IPS-20b (cell line): Measurements from ENCODE around the gene TUBB2A.
"Not testable (repeated sequence)": the region's sequence is repeated elsewhere in the genome, so short reads cannot be mapped to it uniquely, and the experiment has no call there.

ENCODE experiments used
- H3K27ac ChIP-seq: one replicate; pipeline ENCODE4 v1.5.1; 2013; ENCODE audit warnings: low read length
- H3K27me3 ChIP-seq: 2 replicates; pipeline ENCODE4 v1.6.1; 2013; ENCODE audit warnings: mild to moderate bottlenecking, low read length, inconsistent platforms; ENCODE audit not compliant: insufficient read depth
- H3K36me3 ChIP-seq: 2 replicates; pipeline ENCODE4 v1.6.1; 2013; ENCODE audit warnings: low read depth, mild to moderate bottlenecking, inconsistent platforms, low read length, moderate library complexity; ENCODE audit not compliant: insufficient read depth
- H3K4me1 ChIP-seq: 2 replicates; pipeline ENCODE4 v1.6.1; 2013; ENCODE audit warnings: mild to moderate bottlenecking, control low read depth, inconsistent platforms, low read length, moderate library complexity; ENCODE audit not compliant: insufficient read depth
- H3K4me3 ChIP-seq: 2 replicates; pipeline ENCODE4 v1.5.1; 2013; ENCODE audit warnings: mild to moderate bottlenecking, low read length, inconsistent platforms
- H3K9ac ChIP-seq: 2 replicates; pipeline ENCODE4 v1.6.1; 2013; ENCODE audit warnings: low read depth, mild to moderate bottlenecking, inconsistent platforms, low read length, moderate library complexity
- H3K9me3 ChIP-seq: 2 replicates; pipeline ENCODE4 v1.6.1; 2013; ENCODE audit warnings: mild to moderate bottlenecking, low read depth, low read length, inconsistent platforms; ENCODE audit not compliant: insufficient read depth

Gene TUBB2A

DNA sequence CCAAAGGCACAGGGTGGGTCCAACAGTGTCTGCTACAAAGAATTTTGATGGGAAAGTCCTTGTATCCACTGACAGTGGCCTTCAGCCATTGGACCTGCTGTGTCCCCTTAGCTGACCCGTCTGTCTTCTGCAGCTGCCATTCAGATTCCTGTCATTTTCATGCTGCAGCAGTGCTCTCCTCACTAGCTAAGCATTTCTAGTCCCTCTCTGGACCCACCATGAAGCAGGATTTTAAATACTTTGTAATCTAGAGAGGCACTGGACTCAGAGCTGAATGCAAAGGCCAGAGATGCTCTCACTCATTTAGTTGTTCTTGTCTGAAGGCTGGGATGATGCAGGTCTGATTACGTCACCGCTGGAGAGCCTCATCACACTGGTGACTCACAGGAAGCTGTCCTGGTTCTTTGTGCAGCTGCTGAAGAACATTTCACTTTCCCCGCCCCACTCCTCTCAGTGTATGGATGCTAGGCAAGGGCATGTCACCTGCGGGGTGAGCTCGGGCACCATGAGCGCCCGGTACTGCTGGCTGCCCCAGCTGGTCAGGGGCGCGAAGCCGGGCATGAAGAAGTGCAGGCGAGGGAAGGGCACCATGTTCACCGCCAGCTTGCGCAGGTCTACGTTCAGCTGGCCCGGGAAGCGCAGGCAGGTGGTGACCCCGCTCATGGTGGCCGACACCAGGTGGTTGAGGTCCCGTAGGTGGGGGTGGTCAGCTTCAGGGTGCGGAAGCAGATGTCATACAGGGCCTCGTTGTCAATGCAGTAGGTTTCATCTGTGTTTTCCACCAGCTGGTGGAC is 19.4 kb upstream of the TUBB2A start:
- Histone ChIP-seq H3K27ac (no peak overlapping the region), H3K9me3 (no peaks in the 10 kb centered on the region), H3K27me3 (no peaks in the 10 kb centered on the region), H3K36me3 (no peaks in the 10 kb centered on the region), H3K4me1 (peaks cover 10% of the 10 kb centered on the region), H3K9ac (no peak overlapping the region), H3K4me3 (no peak overlapping the region)

DNA sequence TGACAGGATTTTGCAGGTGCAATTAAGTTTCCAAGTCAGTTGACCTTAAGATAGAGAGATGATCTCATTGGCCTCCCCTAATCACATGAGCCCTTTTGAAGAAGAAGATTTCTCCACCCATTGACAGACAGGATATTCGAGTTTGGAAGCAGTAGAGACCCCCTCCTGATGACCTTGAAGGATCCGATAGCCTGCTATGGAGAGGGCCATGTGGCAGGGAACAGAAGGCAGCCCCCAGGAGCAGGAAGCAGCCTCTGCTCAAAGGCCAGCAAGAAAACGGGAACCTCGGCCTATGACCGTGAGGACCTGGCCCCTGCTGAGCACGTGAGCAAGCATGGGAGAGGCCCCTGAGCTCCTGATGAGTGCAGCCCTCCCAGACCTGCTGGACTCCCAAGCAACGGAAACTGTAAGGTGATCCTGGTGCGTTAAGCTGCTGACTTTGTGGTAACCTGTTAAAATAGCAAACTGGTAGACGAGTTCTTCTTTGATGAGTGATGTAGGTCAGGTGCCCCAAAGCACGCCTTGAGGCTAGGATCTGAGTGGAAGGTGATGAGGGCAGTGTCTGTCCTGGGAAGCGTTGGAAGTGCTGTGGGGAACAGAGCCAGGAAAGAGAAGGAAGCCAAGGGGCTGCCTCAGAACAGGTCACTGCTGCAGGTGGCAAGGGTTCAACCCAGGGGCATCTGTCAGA is 18.5 kb upstream of the TUBB2A start:
- Histone ChIP-seq H3K9ac (no peak overlapping the region), H3K27me3 (no peaks in the 10 kb centered on the region), H3K36me3 (no peaks in the 10 kb centered on the region), H3K9me3 (no peaks in the 10 kb centered on the region), H3K27ac (no peak overlapping the region), H3K4me3 (no peak overlapping the region), H3K4me1 (peaks cover 11% of the 10 kb centered on the region)

DNA sequence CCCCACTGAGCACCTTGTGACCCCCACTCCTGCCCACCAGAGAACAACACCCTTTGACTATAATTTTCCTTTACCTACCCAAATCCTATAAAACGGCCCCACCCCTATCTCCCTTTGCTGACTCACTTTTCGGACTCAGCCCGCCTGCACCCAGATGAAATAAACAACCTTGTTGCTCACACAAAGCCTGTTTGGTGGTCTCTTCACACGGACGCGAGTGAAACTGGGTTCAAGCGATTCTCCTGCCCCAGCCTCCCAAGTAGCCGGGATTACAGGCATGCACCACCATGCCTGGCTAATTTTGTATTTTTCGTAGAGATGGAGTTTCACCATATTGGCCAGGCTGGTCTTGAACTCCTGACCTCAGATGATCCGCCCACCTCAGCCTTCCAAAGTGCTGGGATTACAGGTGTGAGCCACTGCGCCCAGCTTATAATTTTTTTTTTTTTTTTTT is 16.3 kb upstream of the TUBB2A start:
- peaks cover 11% of the 10 kb centered on the region for H3K4me1 ChIP-seq
- not testable (repeated sequence) for H3K36me3 ChIP-seq, H3K9me3 ChIP-seq, H3K27me3 ChIP-seq, H3K4me3 ChIP-seq, H3K27ac ChIP-seq, H3K9ac ChIP-seq

DNA sequence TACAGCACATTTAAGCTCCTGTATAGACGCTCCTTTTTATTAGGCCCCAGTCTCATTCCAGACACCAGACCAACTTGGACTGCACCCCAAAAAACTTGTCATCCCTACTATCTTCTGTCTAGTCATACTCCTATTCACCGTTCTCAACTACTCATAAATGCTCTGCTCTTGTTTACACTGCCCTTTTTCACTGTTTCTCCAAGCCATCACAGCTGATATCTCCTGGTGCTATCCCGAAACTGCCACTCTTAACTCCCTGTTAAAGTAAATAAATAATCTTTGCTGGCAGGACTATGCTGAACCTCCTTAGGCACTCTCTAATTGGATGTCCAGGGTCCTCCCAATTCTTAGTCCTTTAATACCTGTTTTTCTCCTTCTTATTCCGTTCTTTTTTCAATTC is 15.4 kb upstream of the TUBB2A start:
- not testable (repeated sequence) for H3K9me3 ChIP-seq, H3K36me3 ChIP-seq, H3K27ac ChIP-seq, H3K27me3 ChIP-seq, H3K4me3 ChIP-seq, H3K9ac ChIP-seq
- peaks cover 11% of the 10 kb centered on the region for H3K4me1 ChIP-seq

- H3K9ac ChIP-seq, H3K27ac ChIP-seq, H3K4me3 ChIP-seq, H3K27me3 ChIP-seq, H3K9me3 ChIP-seq, H3K36me3 ChIP-seq: not testable (repeated sequence)
- H3K4me1 ChIP-seq: peaks cover 20% of the 10 kb centered on the region
These were observed 14.2 kb upstream of the TUBB2A start for GRCh38 chr6:3171313-3172175.

DNA sequence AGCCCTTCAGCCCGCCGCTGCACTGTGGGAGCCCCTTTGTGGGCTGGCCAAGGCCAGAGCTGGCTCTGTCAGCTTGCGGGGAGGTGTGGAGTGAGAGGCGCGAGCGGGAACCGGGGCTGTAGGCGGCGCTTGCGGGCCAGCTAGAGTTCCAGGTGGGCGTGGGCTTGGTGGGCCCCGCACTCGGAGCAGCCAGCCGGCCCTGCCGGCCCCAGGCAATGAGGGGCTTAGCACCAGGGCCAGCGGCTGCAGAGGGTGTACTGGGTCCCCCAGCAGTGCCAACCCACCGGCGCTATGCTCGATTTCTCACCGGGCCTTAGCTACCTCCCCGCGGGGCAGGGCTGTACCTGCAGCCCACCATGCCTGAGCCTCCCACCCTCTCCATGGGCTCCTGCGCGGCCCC is 13.3 kb upstream of the TUBB2A start:
- H3K9ac ChIP-seq, H3K9me3 ChIP-seq, H3K36me3 ChIP-seq, H3K27me3 ChIP-seq, H3K4me3 ChIP-seq, H3K27ac ChIP-seq: not testable (repeated sequence)
- H3K4me1 ChIP-seq: peaks cover 22% of the 10 kb centered on the region

DNA sequence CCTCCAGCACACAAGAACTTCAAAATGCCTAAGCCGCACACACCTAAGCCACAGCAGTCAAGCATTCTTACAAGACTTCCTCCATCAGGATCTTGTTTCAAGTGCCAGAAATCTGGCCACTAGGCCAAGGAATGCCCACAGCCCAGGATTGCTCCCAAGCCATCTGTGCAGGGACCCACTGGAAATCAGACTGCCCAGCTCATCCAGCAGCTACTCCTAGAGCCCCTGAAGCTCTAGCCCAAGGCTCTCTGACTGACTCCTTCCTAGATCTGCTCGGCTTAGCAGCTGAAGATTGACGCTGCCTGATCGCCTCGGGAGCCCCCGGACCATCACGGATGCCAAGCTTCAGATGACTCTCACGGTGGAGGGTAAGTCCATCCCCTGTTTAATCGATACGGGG is 10.7 kb upstream of the TUBB2A start:
- not testable (repeated sequence) for H3K9ac ChIP-seq, H3K4me3 ChIP-seq, H3K9me3 ChIP-seq, H3K27me3 ChIP-seq, H3K36me3 ChIP-seq, H3K27ac ChIP-seq
- H3K4me1 ChIP-seq: peaks cover 37% of the 10 kb centered on the region

- Histone ChIP-seq H3K4me3 (peak overlapping the region; percentile 46; the same call in 1 of the 2 replicates), H3K9ac (peak overlapping the region; percentile 77; the same call in 1 of the 2 replicates), H3K27ac (peak overlapping the region; percentile 77), H3K4me1 (peaks cover 39% of the 10 kb centered on the region)
- not testable (repeated sequence) for H3K36me3 ChIP-seq, H3K27me3 ChIP-seq, H3K9me3 ChIP-seq
These were observed 9.3 kb upstream of the TUBB2A start for GRCh38 chr6:3166535-3167225.

GRCh38 chr6:3165631-3166534 is 8.5 kb upstream of the TUBB2A start:
- Histone ChIP-seq H3K36me3 (no peaks in the 10 kb centered on the region), H3K4me1 (peaks cover 41% of the 10 kb centered on the region), H3K27me3 (0 out of 2 replicates have a peak, but pooled peaks cover 4% of the 10 kb centered on the region), H3K4me3 (peak overlapping the region; percentile 46), H3K27ac (peak overlapping the region; percentile 77), H3K9me3 (no peaks in the 10 kb centered on the region), H3K9ac (peak overlapping the region; percentile 77)

DNA sequence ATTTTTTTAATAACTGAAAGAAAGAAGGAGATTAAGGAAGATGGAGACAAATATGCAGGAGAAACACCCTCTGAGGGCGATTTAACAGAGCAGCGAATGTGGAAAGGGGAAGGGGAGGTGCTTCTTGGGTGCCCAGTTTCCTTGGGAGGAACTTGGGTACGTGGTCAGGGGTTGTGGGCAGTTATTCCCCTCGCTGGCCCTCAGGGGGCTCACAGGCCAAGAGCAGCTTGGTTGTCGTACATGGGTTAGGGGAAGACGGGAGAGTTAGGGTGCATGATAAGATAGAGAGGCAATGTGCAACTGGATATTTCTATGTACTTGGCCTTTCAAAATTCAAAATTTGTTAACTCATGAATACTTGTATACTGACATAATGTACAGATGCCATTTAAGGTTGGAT is 7.0 kb upstream of the TUBB2A start:
- Histone ChIP-seq H3K27ac (peak overlapping the region; percentile 77), H3K4me1 (peaks cover 53% of the 10 kb centered on the region), H3K27me3 (peaks cover 10% of the 10 kb centered on the region; the same call in 1 of the 2 replicates), H3K9me3 (no peaks in the 10 kb centered on the region), H3K36me3 (no peaks in the 10 kb centered on the region), H3K9ac (no peak overlapping the region), H3K4me3 (no peak overlapping the region)
